SK-N-SH (cell line): ENCODE data around the gene GGA2. TPM values are rescaled to one million over a fixed set of nuclear protein-coding genes. Genes with fewer than 3 reads are reported as not detected.
"Not testable (repeated sequence)": the region's sequence is repeated elsewhere in the genome, so short reads cannot be mapped to it uniquely, and the experiment has no call there.

Source experiments
- CTCF ChIA-PET: fragments of 300-600, 350-600 bp; formaldehyde crosslinking; extraction: SDS; loops from one replicate; lab custom pipeline; 2021; lab: Yijun Ruan, JAX
- POLR2A ChIA-PET: fragments of 350-600 bp; sonication (Branson Sonifier 250); formaldehyde crosslinking; extraction: SDS; loops from one replicate; lab custom pipeline; 2020; ENCODE audit warnings: antibody characterized with exemption, inconsistent platforms; lab: Yijun Ruan, JAX
- DNase-seq: peaks from one replicate; pipeline ENCODE4 v3.0.0; 2012
- H2AFZ ChIP-seq: fragments of 200-600 bp; sonication (generic); 2 replicates; pipeline ENCODE4 v1.8.1; 2016; ENCODE audit warnings: antibody characterized with exemption, mild to moderate bottlenecking, low read depth
- H3F3A ChIP-seq: fragments of 200-600 bp; sonication (generic); replicated peaks from 2 replicates; pipeline ENCODE3; 2016; ENCODE audit warnings: antibody characterized with exemption, mild to moderate bottlenecking; ENCODE audit not compliant: insufficient read depth
- H3K27ac ChIP-seq, 2 experiments: fragments of 200-500 bp in 1 of 2; fragments of 200-600 bp in 1 of 2; sonication (Bioruptor generic) in 1 of 2; sonication (generic), shearing (Covaris generic) in 1 of 2; 2 replicates each; pipeline versions ENCODE4 v1.5.1 to v1.6.1; 2014 to 2016; ENCODE audit warnings: low read depth in 2 of 2, inconsistent platforms in 1 of 2, low read length in 1 of 2, mild to moderate bottlenecking in 1 of 2, mixed read lengths in 1 of 2
- H3K27me3 ChIP-seq: fragments of 200-600 bp; sonication (generic), shearing (Covaris generic); 2 replicates; pipeline ENCODE4 v1.6.1; 2016; ENCODE audit warnings: mixed run types; ENCODE audit not compliant: insufficient read depth
- H3K36me3 ChIP-seq, 2 experiments: fragments of 200-500 bp in 1 of 2; fragments of 200-600 bp in 1 of 2; sonication (Bioruptor generic) in 1 of 2; sonication (generic) in 1 of 2; replicated peaks in 1 of 2; 2 replicates each; pipeline versions ENCODE3 to v1.5.1; 2014 to 2016; ENCODE audit warnings: low read length in 1 of 2, mild to moderate bottlenecking in 1 of 2; ENCODE audit not compliant: insufficient read depth in 2 of 2, control insufficient read depth in 1 of 2
- H3K4me1 ChIP-seq, 2 experiments: fragments of 200-500 bp in 1 of 2; fragments of 200-600 bp in 1 of 2; sonication (Bioruptor generic) in 1 of 2; sonication (generic), shearing (Covaris generic) in 1 of 2; 2 replicates each; pipeline versions ENCODE4 v1.5.1 to v1.6.1; 2014 to 2016; ENCODE audit warnings: low read depth in 1 of 2, low read length in 1 of 2, mixed run types in 1 of 2; ENCODE audit not compliant: insufficient read depth in 2 of 2, control insufficient read depth in 1 of 2
- H3K4me2 ChIP-seq: fragments of 200-600 bp; sonication (generic), shearing (Covaris generic); 2 replicates; pipeline ENCODE4 v1.6.1; 2017; ENCODE audit warnings: mixed run types
- H3K4me3 ChIP-seq, 2 experiments: fragments of 200-500 bp in 1 of 2; fragments of 200-600 bp in 1 of 2; sonication (Bioruptor generic) in 1 of 2; sonication (generic), shearing (Covaris generic) in 1 of 2; 2 replicates each; pipeline versions ENCODE4 v1.5.1 to v1.8.1; 2014 to 2016; ENCODE audit warnings: low read depth in 2 of 2, inconsistent platforms in 1 of 2, low read length in 1 of 2, mild to moderate bottlenecking in 1 of 2, mixed read lengths in 1 of 2, moderate library complexity in 1 of 2
- H3K79me2 ChIP-seq: fragments of 200-600 bp; sonication (generic); 2 replicates; pipeline ENCODE4 v1.8.1; 2017; ENCODE audit warnings: mild to moderate bottlenecking; ENCODE audit not compliant: insufficient read depth
- H3K9ac ChIP-seq: fragments of 200-600 bp; sonication (generic); 2 replicates; pipeline ENCODE4 v1.6.1; 2017; ENCODE audit warnings: mixed run types
- H3K9me2 ChIP-seq: fragments of 200-600 bp; sonication (generic); 2 replicates; pipeline ENCODE4 v1.6.1; 2017; ENCODE audit warnings: mixed run types
- H3K9me3 ChIP-seq: fragments of 200-600 bp; sonication (generic); 2 replicates; pipeline ENCODE4 v1.6.1; 2017; ENCODE audit warnings: mixed run types, mild to moderate bottlenecking, moderate library complexity
- H4K20me1 ChIP-seq: fragments of 200-600 bp; sonication (generic); 2 replicates; pipeline ENCODE4 v1.6.1; 2017; ENCODE audit warnings: mild to moderate bottlenecking, mixed run types; ENCODE audit not compliant: insufficient read depth
- CHD2 ChIP-seq: fragments of 150-350 bp; IDR thresholded peaks from 2 replicates; pipeline ENCODE4 v1.6.1; 2018; ENCODE audit warnings: low read length; ENCODE audit not compliant: partially characterized antibody
- CTCF ChIP-seq: fragments of 200-600 bp; sonication (generic); IDR thresholded peaks from 2 replicates; pipeline ENCODE4 v1.6.1; 2017; ENCODE audit warnings: antibody characterized with exemption, mild to moderate bottlenecking, moderate library complexity
- ELF1 ChIP-seq: IDR thresholded peaks from 2 replicates; pipeline ENCODE4 v1.4.0; 2012
- EZH2phosphoT487 ChIP-seq: fragments of 200-600 bp; sonication (generic); IDR thresholded peaks from 2 replicates; pipeline ENCODE4 v1.6.1; 2017; ENCODE audit warnings: low read depth, mixed run types, mild to moderate bottlenecking, antibody characterized with exemption, moderate library complexity, borderline replicate concordance
- FOSL2 ChIP-seq: IDR thresholded peaks from 2 replicates; pipeline ENCODE4 v1.4.0; 2012; ENCODE audit warnings: low read depth, mild to moderate bottlenecking, moderate library complexity, borderline replicate concordance
- GABPA ChIP-seq: IDR thresholded peaks from 2 replicates; pipeline ENCODE4 v1.4.0; 2012; ENCODE audit warnings: low read depth, mild to moderate bottlenecking
- JUND ChIP-seq: IDR thresholded peaks from 2 replicates; pipeline ENCODE4 v1.4.0; 2012
- NFIC ChIP-seq: IDR thresholded peaks from 2 replicates; pipeline ENCODE4 v1.4.0; 2012; ENCODE audit warnings: borderline replicate concordance
- POLR2AphosphoS5 ChIP-seq: IDR thresholded peaks from 2 replicates; pipeline ENCODE4 v1.6.1; 2012; ENCODE audit warnings: low read depth, low read length
- RAD21 ChIP-seq: IDR thresholded peaks from 2 replicates; pipeline ENCODE4 v1.6.1; 2012; ENCODE audit warnings: mild to moderate bottlenecking, low read length
- RXRA ChIP-seq: IDR thresholded peaks from 2 replicates; pipeline ENCODE4 v1.4.0; 2012; ENCODE audit warnings: low read depth, mild to moderate bottlenecking, borderline replicate concordance
- SIN3A ChIP-seq: IDR thresholded peaks from 2 replicates; pipeline ENCODE4 v1.6.1; 2012; ENCODE audit warnings: low read depth, mild to moderate bottlenecking, low read length, moderate library complexity, borderline replicate concordance
- TCF12 ChIP-seq: IDR thresholded peaks from 2 replicates; pipeline ENCODE4 v1.4.0; 2012
- TEAD4 ChIP-seq: IDR thresholded peaks from 2 replicates; pipeline ENCODE4 v1.4.0; 2012; ENCODE audit warnings: mild to moderate bottlenecking, borderline replicate concordance; ENCODE audit not compliant: insufficient read depth
- USF2 ChIP-seq: fragments of 150-350 bp; IDR thresholded peaks from 2 replicates; pipeline ENCODE4 v1.6.1; 2017; ENCODE audit warnings: antibody characterized with exemption, low read length, low read depth, borderline replicate concordance
- YY1 ChIP-seq: IDR thresholded peaks from 2 replicates; pipeline ENCODE4 v1.4.0; 2012; ENCODE audit warnings: low read depth, mild to moderate bottlenecking
- WGBS: methylation state at CpG from one replicate; pipeline ENCODE4 v1.1.6; 2017; ENCODE audit warnings: low lambda C conversion rate; 5-methylcytosine and 5-hydroxymethylcytosine counted together
- polyA plus RNA-seq, 3 experiments: library from polyadenylated mRNA; depleted of rRNA; stranded (reverse); fragments of >200 nt; gene quantifications; 2 replicates each; pipeline ENCODE4 v1.2.3, GENCODE V29; 2012
- TF ChIP-seq, protein P1 (sequence below): IDR thresholded peaks from 2 replicates; pipeline ENCODE4 v1.4.0; 2012; ENCODE audit warnings: low read depth

GGA2 gene
- polyA plus RNA-seq, 1 of the 3 experiments (the other 2 are of a cell fraction): 23.4 TPM

DNA sequence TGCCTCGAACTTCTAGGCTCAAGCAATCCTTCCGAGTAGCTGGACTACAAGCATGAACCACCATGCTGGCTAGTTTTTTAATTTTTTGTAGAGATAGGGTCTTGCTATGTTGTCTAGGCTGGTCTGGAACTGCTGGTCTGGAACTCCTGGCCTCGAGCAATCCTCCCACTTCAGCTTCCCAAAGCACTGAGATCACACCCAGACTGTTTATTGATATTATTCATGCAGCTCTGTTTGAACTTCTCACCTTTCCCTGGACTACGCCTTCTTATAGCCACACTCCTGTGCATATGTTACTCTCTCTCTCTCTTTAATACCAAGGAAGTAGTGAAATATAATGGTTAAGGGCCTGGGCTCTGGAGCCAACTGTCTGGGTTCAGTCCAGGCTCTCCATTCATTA is 61.9 kb downstream of the GGA2 start:
- Histone ChIP-seq H3K27me3 (no peaks in the 10 kb centered on the region), H3K4me1 (peaks cover 0 to 5% of the 10 kb centered on the region in 2 experiments; a peak in 1 of 4 replicates), H2AFZ (no peak overlapping the region), H3K9me2 (no peaks in the 10 kb centered on the region), H3F3A (no peaks in the 10 kb centered on the region), H3K27ac (no peak overlapping the region), H4K20me1 (0 out of 2 replicates have a peak, but pooled peaks cover 4% of the 10 kb centered on the region), H3K4me3 (no peak overlapping the region), H3K79me2 (peaks cover 45% of the 10 kb centered on the region), H3K36me3 (peaks cover 0 to 19% of the 10 kb centered on the region in 2 experiments), H3K4me2 (no peak overlapping the region), H3K9me3 (no peaks in the 10 kb centered on the region), H3K9ac (no peak overlapping the region)
- DNase-seq: no peak
- TF ChIP-seq TEAD4: no peak
- TF ChIP-seq FOSL2: no peak
- TF ChIP-seq GABPA: no peak
- no peak for TF ChIP-seq USF2
- TF ChIP-seq SIN3A: no peak
- TF ChIP-seq RXRA: no peak
- no peak for TF ChIP-seq CHD2
- no peak for TF ChIP-seq EZH2phosphoT487
- no peak for TF ChIP-seq NFIC
- no peak for TF ChIP-seq JUND
- no peak for TF ChIP-seq CTCF
- no peak for TF ChIP-seq TCF12
- no peak for TF ChIP-seq POLR2AphosphoS5
- TF ChIP-seq, protein P1, sequence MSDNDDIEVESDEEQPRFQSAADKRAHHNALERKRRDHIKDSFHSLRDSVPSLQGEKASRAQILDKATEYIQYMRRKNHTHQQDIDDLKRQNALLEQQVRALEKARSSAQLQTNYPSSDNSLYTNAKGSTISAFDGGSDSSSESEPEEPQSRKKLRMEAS: no peak
- TF ChIP-seq YY1: no peak
- no peak for TF ChIP-seq RAD21
- no peak for TF ChIP-seq ELF1
- ChIA-PET POLR2A (no interaction called here), CTCF (interaction anchor here (1.0 to 10.2 kb wide), 2 partner anchors 13 to 265 kb away, joined by 3 to 91 read pairs; no protein-coding TSS in a partner anchor)
- WGBS: 89% methylated on average over 4 of the region's 4 CpGs

GRCh38 chr16:23437542-23437941 is 72.8 kb downstream of the GGA2 start:
- 97% methylated on average over 7 of the region's 7 CpGs for WGBS
- H3K9me2 ChIP-seq, H3F3A ChIP-seq, H3K27ac ChIP-seq, H3K9me3 ChIP-seq, H3K4me1 ChIP-seq, H3K4me2 ChIP-seq, H4K20me1 ChIP-seq, H2AFZ ChIP-seq, POLR2A ChIA-PET, H3K4me3 ChIP-seq, H3K9ac ChIP-seq, DNase-seq, H3K27me3 ChIP-seq, H3K79me2 ChIP-seq: not testable (repeated sequence)
- H3K36me3 ChIP-seq: peaks cover 19 to 50% of the 10 kb centered on the region in 2 experiments
- CTCF ChIA-PET: interaction anchor here (0.5 to 7.9 kb wide), 7 partner anchors 12 to 262 kb away, joined by 3 to 290 read pairs (median 28); partner anchors contain the start of genes COG7 and SCNN1G
